ENCODE results near the gene SMIM1. TPM values are rescaled to one million over a fixed set of nuclear protein-coding genes. Genes with fewer than 3 reads are reported as not detected.
A peak's percentile ranks its signal among the peaks of the same experiment; 100 is the strongest.

The SMIM1 gene
- total RNA-seq, 1 donor from 2014 or later: 1.4 TPM

GRCh38 chr1:3773572-3774275 is 1.2 kb downstream of the SMIM1 start:
- no peaks in the 10 kb centered on the region for H3K36me3 Mint-ChIP-seq (ENCODE audit: low read depth)
- H3K27me3 Mint-ChIP-seq: no peaks in the 10 kb centered on the region
- H3K9me3 Mint-ChIP-seq: no peaks in the 10 kb centered on the region
- H3K4me3 Mint-ChIP-seq: no peak overlapping the region
- intact Hi-C loops (cut with micrococcal nuclease): loop anchor here (2.0 kb wide), 1 partner anchor 123 kb away; the partner anchor contains the start of gene WRAP73
- no peak overlapping the region for H3K27ac Mint-ChIP-seq
- H3K4me1 Mint-ChIP-seq: peaks cover 9% of the 10 kb centered on the region
- DNase-seq: no peak

GRCh38 chr1:3774276-3774945 is 1.9 kb downstream of the SMIM1 start:
- intact Hi-C loops (cut with micrococcal nuclease): no loop called here
- Mint-ChIP-seq H3K36me3 (ENCODE audit: low read depth) (no peaks in the 10 kb centered on the region), H3K4me3 (no peak overlapping the region), H3K27me3 (no peaks in the 10 kb centered on the region), H3K27ac (no peak overlapping the region), H3K4me1 (peaks cover 9% of the 10 kb centered on the region), H3K9me3 (no peaks in the 10 kb centered on the region)
- DNase-seq: no peak

DNA sequence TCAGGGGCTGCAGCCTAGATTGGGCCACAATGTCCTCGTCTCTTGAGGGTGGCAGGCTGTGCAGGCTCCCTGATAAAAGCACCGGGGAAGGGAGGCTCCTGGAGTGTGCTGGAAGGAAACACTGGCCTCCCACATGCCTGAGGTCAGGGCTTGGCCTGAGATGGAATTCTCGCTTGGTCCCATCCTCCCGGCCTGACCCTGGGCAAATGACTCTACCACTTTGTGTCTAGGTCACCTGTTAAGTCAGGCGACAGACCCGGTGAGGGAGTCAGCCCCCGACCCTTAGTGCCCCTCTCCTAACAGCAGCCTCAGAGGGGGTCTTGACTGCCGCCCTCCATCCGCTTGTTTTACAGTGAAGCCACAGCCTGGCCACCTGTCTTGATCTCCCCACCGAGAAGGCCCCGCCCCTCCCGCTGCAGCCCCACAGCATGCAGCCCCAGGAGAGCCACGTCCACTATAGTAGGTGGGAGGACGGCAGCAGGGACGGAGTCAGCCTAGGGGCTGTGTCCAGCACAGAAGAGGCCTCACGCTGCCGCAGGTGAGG is 2.5 kb downstream of the SMIM1 start:
- no peak for DNase-seq
- peaks cover 4% of the 10 kb centered on the region for H3K36me3 Mint-ChIP-seq (ENCODE audit: low read depth)
- H3K27ac Mint-ChIP-seq: no peak overlapping the region
- intact Hi-C loops (cut with micrococcal nuclease): no loop called here
- H3K4me3 Mint-ChIP-seq: no peak overlapping the region
- H3K27me3 Mint-ChIP-seq: no peaks in the 10 kb centered on the region
- no peaks in the 10 kb centered on the region for H3K9me3 Mint-ChIP-seq
- peaks cover 9% of the 10 kb centered on the region for H3K4me1 Mint-ChIP-seq

DNA sequence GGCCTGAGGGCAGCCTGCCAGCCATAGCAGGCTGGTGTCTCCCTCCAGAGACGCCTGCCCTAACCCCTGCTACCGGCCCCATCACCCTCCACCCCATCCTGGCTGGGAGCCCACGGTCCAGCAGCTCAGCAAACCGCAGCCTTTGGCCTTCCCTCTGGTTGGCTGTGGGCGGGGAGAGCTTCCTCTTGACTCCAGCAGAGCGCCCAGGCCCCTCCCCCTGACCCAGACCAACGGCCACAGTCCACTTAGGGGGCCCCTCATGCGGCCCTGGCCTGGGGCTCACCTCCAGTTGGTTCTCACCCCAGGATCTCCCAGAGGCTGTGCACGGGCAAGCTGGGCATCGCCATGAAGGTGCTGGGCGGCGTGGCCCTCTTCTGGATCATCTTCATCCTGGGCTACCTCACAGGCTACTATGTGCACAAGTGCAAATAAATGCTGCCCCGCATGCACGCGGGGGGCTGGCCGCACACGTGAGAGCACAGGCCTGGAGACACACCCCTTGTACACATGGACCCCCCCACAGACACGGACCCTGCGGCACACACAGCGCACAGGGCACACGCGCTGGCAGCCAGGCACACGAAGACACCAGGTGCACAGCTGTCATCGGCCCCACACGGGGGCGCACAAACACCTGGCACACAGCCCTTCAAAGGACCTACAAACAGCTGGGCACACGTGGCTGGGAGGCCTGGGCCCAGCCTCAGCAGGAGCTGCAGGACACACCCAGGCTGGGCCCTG is 3.1 kb downstream of the SMIM1 start:
- intact Hi-C loops (cut with micrococcal nuclease): loop anchor here (1.0 kb wide), 1 partner anchor 26 kb away; no protein-coding TSS in a partner anchor
- Mint-ChIP-seq H3K36me3 (ENCODE audit: low read depth) (peaks cover 8% of the 10 kb centered on the region), H3K4me1 (peaks cover 7% of the 10 kb centered on the region), H3K4me3 (no peak overlapping the region), H3K27me3 (no peaks in the 10 kb centered on the region), H3K9me3 (no peaks in the 10 kb centered on the region), H3K27ac (no peak overlapping the region)
- peak; percentile 82 for DNase-seq

- no peak overlapping the region for H3K4me3 Mint-ChIP-seq
- intact Hi-C loops (cut with micrococcal nuclease): loop anchor here (1.0 kb wide), 1 partner anchor 25 kb away; no protein-coding TSS in a partner anchor
- DNase-seq: no peak
- H3K27ac Mint-ChIP-seq: no peak overlapping the region
- peaks cover 12% of the 10 kb centered on the region for H3K36me3 Mint-ChIP-seq (ENCODE audit: low read depth)
- H3K4me1 Mint-ChIP-seq: peaks cover 6% of the 10 kb centered on the region
- no peaks in the 10 kb centered on the region for H3K27me3 Mint-ChIP-seq
- H3K9me3 Mint-ChIP-seq: no peaks in the 10 kb centered on the region
These were observed 3.8 kb downstream of the SMIM1 start for GRCh38 chr1:3776231-3776961.

DNA sequence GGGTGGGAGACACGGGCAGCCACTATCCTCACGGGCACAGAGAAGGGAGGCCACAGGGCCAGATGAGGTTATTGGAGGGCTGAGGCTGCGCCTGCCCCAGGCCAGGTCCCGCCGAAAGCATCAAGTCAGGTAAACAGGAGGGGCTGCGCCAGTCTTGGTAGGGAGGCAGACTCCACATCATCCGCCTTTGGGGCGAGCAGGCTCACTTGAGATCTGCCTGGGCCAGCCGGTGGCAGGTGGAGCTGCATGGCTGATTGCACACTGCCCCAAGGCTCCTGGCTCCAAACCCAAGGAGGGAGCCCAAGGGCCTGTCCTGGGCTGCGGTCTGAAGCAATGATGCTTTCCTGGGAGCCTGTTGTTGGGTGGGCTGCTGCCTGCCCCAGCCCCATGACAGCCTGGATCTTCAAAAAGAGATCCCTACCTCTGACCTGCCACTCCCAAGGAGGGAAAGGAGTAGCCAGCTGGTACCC is 4.6 kb downstream of the SMIM1 start:
- peaks cover 18% of the 10 kb centered on the region for H3K36me3 Mint-ChIP-seq (ENCODE audit: low read depth)
- intact Hi-C loops (cut with micrococcal nuclease): no loop called here
- no peaks in the 10 kb centered on the region for H3K27me3 Mint-ChIP-seq
- no peak for DNase-seq
- H3K27ac Mint-ChIP-seq: no peak overlapping the region
- H3K4me3 Mint-ChIP-seq: no peak overlapping the region
- peaks cover 2% of the 10 kb centered on the region for H3K4me1 Mint-ChIP-seq
- H3K9me3 Mint-ChIP-seq: no peaks in the 10 kb centered on the region

DNA sequence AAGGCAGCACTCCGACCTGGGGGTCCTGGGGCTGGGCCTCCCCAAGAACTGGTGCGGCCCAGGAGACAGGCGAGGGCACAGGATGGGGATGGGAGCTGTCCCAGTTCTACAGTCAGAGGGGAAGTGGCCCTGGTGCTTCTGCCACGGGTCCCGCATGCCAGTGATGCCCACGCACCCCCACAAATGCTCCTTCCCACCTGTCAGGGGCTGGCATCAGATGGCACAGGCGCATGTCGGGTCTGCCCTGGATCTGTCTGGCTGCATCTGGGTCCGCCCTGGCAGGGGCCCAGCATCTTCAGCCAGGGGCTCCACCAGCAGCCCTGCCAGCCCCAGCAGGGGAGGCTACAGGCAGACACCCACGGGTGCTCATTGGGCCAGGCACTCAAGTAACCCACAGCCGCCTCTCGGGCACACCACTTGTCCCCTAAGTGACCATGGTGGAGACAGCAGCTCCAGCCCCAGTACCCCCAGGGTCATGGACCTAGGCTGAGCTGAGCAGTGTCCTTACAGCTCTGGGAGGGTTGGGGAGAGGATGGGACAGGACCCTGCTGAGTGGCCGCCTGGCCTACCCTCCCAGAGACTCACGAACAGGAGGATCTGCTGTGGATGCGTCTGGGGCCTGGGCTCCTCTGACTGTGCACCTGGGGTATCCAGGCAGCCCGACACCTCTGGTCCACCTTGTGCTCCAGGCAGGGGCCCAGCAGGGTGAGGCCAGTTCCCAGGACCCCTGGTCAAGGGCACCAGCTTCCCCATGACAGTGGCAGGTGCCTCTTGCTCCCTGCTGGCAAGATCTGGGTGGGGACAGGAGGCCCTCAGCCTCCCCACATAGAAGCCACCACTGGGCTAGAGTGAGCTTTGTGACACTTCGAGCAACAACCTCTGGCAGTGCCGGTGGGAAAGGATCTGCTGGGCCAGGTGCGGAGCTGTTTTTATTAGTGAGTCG is 5.4 kb downstream of the SMIM1 start:
- no peak overlapping the region for H3K27ac Mint-ChIP-seq
- H3K4me1 Mint-ChIP-seq: peaks cover 2% of the 10 kb centered on the region
- H3K4me3 Mint-ChIP-seq: no peak overlapping the region
- H3K27me3 Mint-ChIP-seq: no peaks in the 10 kb centered on the region
- H3K36me3 Mint-ChIP-seq (ENCODE audit: low read depth): peaks cover 21% of the 10 kb centered on the region
- no peaks in the 10 kb centered on the region for H3K9me3 Mint-ChIP-seq
- intact Hi-C loops (cut with micrococcal nuclease): no loop called here
- DNase-seq: no peak

GRCh38 chr1:3778590-3779264 is 6.2 kb downstream of the SMIM1 start:
- Mint-ChIP-seq H3K4me1 (peaks cover 2% of the 10 kb centered on the region), H3K27me3 (no peaks in the 10 kb centered on the region), H3K4me3 (no peak overlapping the region), H3K27ac (no peak overlapping the region), H3K9me3 (no peaks in the 10 kb centered on the region), H3K36me3 (ENCODE audit: low read depth) (peaks cover 25% of the 10 kb centered on the region)
- intact Hi-C loops (cut with micrococcal nuclease): no loop called here
- no peak for DNase-seq

DNA sequence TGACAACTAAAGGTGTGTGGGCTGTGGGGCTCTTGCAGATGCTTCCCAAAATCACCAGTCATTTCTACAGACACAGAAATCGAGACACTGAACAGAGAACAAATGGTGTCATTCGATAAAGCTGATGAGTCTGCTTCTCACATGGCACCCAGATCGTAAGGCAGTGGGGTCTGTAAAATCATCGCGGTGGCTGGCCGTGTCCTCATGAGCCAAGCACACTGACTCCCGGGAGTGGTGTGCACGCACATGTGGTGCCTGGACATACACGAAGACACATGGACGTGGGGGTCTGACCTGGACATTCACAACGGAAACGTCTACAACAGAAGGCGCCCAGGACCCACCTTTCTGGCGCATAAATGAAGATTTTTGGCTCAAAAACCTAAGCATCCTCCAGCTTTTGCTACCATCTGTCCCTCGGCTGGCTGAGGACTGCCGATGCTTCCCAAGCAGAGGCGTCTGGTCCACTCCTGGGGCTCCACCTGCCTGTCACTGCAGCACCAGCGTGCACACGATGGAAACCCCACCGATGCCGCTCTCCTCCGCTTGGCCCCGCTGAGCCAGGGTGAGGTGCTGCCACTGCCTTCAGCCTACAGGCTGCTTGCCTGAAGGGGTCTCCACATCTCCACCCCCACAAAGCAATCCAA is 6.8 kb downstream of the SMIM1 start:
- peaks cover 2% of the 10 kb centered on the region for H3K4me1 Mint-ChIP-seq
- intact Hi-C loops (cut with micrococcal nuclease): no loop called here
- no peak overlapping the region for H3K27ac Mint-ChIP-seq
- no peaks in the 10 kb centered on the region for H3K9me3 Mint-ChIP-seq
- DNase-seq: no peak
- no peaks in the 10 kb centered on the region for H3K27me3 Mint-ChIP-seq
- H3K4me3 Mint-ChIP-seq: no peak overlapping the region
- peaks cover 31% of the 10 kb centered on the region for H3K36me3 Mint-ChIP-seq (ENCODE audit: low read depth)

DNA sequence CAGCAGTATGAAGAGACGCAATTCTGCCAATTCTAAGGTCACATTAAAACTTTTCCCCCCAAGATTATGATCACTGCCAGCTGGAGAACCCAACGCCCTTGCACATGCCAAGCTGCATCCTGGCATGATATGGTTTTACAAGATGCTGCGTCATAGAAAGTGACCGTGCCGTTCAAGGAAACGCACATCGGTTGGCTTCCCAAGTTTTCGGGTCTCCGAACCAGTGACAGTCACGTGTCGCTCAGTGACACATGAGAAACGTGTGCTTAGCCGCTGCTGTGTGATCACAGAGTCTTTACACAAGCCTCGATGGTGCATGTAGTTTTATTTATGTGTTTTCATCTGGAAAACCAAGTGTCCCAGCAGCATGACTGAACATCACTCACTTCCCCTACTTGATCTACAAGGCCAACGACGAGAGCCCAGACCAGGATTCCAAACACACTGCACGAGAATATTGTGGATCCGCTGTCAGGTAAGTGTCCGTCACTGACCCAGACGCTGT is 7.4 kb downstream of the SMIM1 start:
- Mint-ChIP-seq H3K36me3 (ENCODE audit: low read depth) (peaks cover 36% of the 10 kb centered on the region), H3K27me3 (no peaks in the 10 kb centered on the region), H3K9me3 (no peaks in the 10 kb centered on the region), H3K4me3 (no peak overlapping the region), H3K4me1 (peaks cover 2% of the 10 kb centered on the region), H3K27ac (no peak overlapping the region)
- no peak for DNase-seq
- intact Hi-C loops (cut with micrococcal nuclease): no loop called here

DNA sequence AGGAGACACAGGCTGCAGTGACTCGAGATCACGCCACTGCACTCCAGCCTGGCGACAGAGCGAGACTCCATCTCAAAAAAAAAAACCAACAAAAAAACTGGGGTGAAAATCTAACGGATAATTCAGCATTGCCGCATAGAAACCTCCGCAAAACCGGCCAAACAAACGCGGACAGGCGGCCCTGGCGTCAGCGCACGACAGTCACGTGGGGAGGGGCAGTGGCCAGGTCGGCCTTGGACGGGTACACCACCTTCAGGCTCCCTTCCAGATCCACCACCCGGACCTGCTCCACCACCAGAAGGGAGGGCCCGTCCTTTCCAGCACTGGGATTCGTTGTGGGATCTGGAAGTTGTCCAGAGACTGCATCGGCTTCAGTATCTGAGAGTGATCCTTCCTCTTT is 8.4 kb downstream of the SMIM1 start:
- H3K9me3 Mint-ChIP-seq: no peaks in the 10 kb centered on the region
- intact Hi-C loops (cut with micrococcal nuclease): no loop called here
- no peak overlapping the region for H3K27ac Mint-ChIP-seq
- H3K4me1 Mint-ChIP-seq: peaks cover under 1% of the 10 kb centered on the region
- no peak overlapping the region for H3K4me3 Mint-ChIP-seq
- peaks cover 43% of the 10 kb centered on the region for H3K36me3 Mint-ChIP-seq (ENCODE audit: low read depth)
- no peak for DNase-seq
- no peaks in the 10 kb centered on the region for H3K27me3 Mint-ChIP-seq

All from activated CD4-positive, alpha-beta T cell treated with anti-CD3 and anti-CD28 coated beads, Interleukin-2, amount 10 ng/mL, durations not matched to agents 24 days and 14 days (primary cell).